Measurements from ENCODE around the gene SPOCK3. TPM values are rescaled to one million over a fixed set of nuclear protein-coding genes. Genes with fewer than 3 reads are reported as not detected.
A peak's percentile ranks its signal among the peaks of the same experiment; 100 is the strongest.
"Not testable (repeated sequence)": the region's sequence is repeated elsewhere in the genome, so short reads cannot be mapped to it uniquely, and the experiment has no call there.

SPOCK3 gene
- total RNA-seq, 1 donor, result not detected

DNA sequence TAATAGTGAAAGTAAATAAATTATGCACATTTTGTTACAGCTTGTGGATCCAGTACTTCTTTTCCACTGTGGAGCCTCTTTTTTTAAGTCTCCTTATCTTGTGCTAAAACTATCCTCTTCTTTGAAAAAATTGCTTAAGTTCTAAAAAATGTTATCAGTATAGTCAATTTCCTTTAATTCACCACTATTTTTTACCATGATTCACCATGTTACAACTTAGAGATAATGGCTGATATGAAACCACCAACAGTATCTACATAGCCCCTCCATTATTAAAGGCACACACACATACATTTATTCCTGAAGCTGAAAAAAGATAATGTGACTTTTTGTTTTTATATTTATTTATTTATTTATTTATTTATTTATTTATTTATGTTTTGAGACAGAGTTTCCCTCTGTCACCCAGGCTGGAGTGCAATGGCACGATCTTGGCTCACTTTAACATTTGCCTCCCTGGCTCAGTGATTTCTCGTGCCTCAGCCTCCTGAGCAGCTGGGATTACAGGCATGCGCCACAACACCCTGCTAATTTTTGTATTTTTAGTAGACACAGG, 243.2 kb downstream of the SPOCK3 start:
- TF ChIP-seq, protein P1, sequence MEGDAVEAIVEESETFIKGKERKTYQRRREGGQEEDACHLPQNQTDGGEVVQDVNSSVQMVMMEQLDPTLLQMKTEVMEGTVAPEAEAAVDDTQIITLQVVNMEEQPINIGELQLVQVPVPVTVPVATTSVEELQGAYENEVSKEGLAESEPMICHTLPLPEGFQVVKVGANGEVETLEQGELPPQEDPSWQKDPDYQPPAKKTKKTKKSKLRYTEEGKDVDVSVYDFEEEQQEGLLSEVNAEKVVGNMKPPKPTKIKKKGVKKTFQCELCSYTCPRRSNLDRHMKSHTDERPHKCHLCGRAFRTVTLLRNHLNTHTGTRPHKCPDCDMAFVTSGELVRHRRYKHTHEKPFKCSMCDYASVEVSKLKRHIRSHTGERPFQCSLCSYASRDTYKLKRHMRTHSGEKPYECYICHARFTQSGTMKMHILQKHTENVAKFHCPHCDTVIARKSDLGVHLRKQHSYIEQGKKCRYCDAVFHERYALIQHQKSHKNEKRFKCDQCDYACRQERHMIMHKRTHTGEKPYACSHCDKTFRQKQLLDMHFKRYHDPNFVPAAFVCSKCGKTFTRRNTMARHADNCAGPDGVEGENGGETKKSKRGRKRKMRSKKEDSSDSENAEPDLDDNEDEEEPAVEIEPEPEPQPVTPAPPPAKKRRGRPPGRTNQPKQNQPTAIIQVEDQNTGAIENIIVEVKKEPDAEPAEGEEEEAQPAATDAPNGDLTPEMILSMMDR (IDR thresholded peaks at IDR 0.05; ENCODE audit: insufficient read depth, low read depth, low read length), result no peak
- no peak overlapping the region for H3K4me3 ChIP-seq (ENCODE audit: low read depth, low read length)
- no peak for DNase-seq (ENCODE audit: low read depth)

GRCh38 chr4:166989886-166990285, 244.4 kb downstream of the SPOCK3 start:
- TF ChIP-seq, protein P1 (IDR thresholded peaks at IDR 0.05; ENCODE audit: insufficient read depth, low read depth, low read length), result no peak
- H3K4me3 ChIP-seq (ENCODE audit: low read depth, low read length), result no peak overlapping the region
- DNase-seq (ENCODE audit: low read depth), result no peak

DNA sequence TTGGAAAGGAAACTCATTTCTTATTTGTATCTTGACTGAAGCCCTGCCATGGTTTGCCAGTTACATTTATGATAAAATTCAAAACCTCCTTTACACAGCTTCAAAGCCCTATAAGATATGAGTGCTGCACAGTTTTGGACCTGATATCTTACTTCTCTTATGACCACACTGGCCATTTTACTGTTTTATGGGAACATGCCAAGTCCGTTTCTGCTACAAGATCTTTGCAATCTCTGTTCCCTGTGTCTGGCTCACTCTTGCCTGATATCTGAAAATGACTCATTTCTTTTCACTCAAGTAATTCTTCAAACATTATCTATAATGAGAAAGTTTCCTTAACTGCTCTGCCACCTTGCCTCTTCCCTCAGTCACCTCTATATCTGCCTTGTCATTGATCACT, 247.3 kb downstream of the SPOCK3 start:
- no peak for DNase-seq (ENCODE audit: low read depth)
- H3K4me3 ChIP-seq (ENCODE audit: low read depth, low read length), result no peak overlapping the region
- TF ChIP-seq, protein P1 (IDR thresholded peaks at IDR 0.05; ENCODE audit: insufficient read depth, low read depth, low read length), result no peak

DNA sequence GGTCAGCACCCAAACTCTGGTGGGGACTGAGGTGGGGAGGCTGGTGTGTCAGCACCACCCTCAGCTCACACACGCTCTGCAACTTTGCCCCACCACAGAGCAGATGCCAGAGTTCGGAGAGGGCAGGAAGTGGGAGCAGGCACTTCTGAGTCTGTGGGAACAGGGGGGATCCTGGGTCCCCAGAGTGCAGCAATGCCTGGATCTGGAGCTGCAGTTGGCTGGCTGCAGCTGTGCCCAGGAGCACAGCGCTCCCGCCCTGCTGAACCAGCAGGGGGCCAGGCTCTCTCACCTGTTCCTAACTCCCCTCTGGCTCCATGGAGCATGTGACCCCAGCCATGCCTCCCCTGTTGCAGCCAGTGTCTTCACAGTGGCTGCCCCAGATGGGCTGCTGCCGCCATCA, 252.4 kb downstream of the SPOCK3 start:
- no peak overlapping the region for H3K4me3 ChIP-seq (ENCODE audit: low read depth, low read length)
- no peak for DNase-seq (ENCODE audit: low read depth)
- TF ChIP-seq, protein P1 (IDR thresholded peaks at IDR 0.05; ENCODE audit: insufficient read depth, low read depth, low read length), result no peak

GRCh38 chr4:166980419-166980818, 253.9 kb downstream of the SPOCK3 start:
- DNase-seq (ENCODE audit: low read depth), result no peak
- H3K4me3 ChIP-seq (ENCODE audit: low read depth, low read length), result no peak overlapping the region
- TF ChIP-seq, protein P1 (IDR thresholded peaks at IDR 0.05; ENCODE audit: insufficient read depth, low read depth, low read length), result no peak

- DNase-seq (ENCODE audit: low read depth), result no peak
- TF ChIP-seq, protein P1 (IDR thresholded peaks at IDR 0.05; ENCODE audit: insufficient read depth, low read depth, low read length), result no peak
- H3K4me3 ChIP-seq (ENCODE audit: low read depth, low read length), result no peak overlapping the region
Observed at GRCh38 chr4:166977596-166977995, 256.7 kb downstream of the SPOCK3 start.

DNA sequence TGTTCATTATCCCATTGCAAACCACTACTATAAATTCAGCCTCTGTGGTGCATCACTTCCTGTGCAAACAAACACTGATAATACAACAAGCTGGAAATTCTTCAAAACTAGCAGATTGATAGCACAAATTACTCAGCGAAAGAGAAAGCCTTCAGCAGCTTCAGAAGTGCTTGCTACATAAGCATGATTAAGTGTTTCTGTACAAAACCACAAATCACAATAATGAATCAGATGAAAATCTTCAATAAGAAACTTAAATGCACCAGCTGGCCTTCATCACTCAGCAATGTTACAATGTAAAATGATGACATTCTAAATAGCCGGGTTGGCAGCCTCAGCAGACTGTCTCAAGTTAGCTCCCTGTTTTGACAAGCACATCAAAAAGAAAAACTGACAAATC, 262.2 kb downstream of the SPOCK3 start:
- no peak overlapping the region for H3K4me3 ChIP-seq (ENCODE audit: low read depth, low read length)
- TF ChIP-seq, protein P1 (IDR thresholded peaks at IDR 0.05; ENCODE audit: insufficient read depth, low read depth, low read length), result no peak
- peak; percentile 0 for DNase-seq (ENCODE audit: low read depth)

DNA sequence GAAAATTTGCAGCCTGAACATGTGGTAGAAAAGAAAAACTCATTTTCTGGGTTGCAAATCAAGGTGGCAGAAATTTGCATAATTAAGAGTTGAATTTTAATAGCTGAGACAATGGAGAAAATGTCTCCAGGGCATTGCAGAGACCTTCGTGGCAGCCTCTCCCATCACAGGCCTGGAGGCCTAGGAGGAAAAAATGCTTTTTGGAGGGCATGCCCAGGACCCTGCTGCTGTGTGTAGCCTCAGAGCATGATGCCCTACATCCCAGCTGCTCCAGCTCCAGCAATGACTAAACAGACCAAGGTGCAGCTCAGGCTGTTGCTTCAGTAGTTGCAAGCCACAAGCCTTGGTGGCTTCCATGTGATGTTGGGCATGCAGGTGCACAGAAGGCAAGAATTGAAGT, 266.1 kb downstream of the SPOCK3 start:
- H3K4me3 ChIP-seq (ENCODE audit: low read depth, low read length); DNase-seq (ENCODE audit: low read depth): not testable (repeated sequence)
